CD14-positive monocyte (primary cell): ENCODE results near the gene ALDH9A1. TPM values are rescaled to one million over a fixed set of nuclear protein-coding genes. Genes with fewer than 3 reads are reported as not detected.
"Not testable (repeated sequence)": the region's sequence is repeated elsewhere in the genome, so short reads cannot be mapped to it uniquely, and the experiment has no call there.

Experiments
- DNase-seq, 3 donors: peaks; one replicate each; pipeline ENCODE4 v3.0.0-alpha.2; 2011 to 2022
- H2AFZ ChIP-seq: 2 replicates; pipeline ENCODE4 v1.6.0; 2012; ENCODE audit warnings: mild to moderate bottlenecking, low read depth, low read length, inconsistent platforms; ENCODE audit not compliant: insufficient read depth, poor library complexity, severe bottlenecking
- H3K27ac ChIP-seq, 2 donors: 1 replicate in 1 of 2; 2 replicates in 1 of 2; pipeline ENCODE4 v1.5.1; 2012 to 2013; ENCODE audit warnings: low read length in 2 of 2, control low read depth in 1 of 2, inconsistent platforms in 1 of 2, low read depth in 1 of 2, mild to moderate bottlenecking in 1 of 2
- H3K27me3 ChIP-seq, 2 donors: one replicate each; pipeline versions ENCODE4 v1.6.0 to v1.6.1; 2011 to 2013; ENCODE audit warnings: low read length in 2 of 2; ENCODE audit not compliant: control insufficient read depth in 2 of 2, insufficient read depth in 2 of 2
- H3K36me3 ChIP-seq, 2 donors: replicated peaks in 1 of 2; 1 replicate in 1 of 2; 2 replicates in 1 of 2; pipeline versions ENCODE4 v1.5.1 to v1.6.1; 2012 to 2013; ENCODE audit warnings: low read length in 2 of 2, control low read depth in 1 of 2, inconsistent platforms in 1 of 2, mild to moderate bottlenecking in 1 of 2; ENCODE audit not compliant: insufficient read depth in 2 of 2, control insufficient read depth in 1 of 2
- H3K4me1 ChIP-seq, 2 donors: 1 replicate in 1 of 2; 2 replicates in 1 of 2; pipeline versions ENCODE4 v1.5.1 to v1.6.1; 2012 to 2013; ENCODE audit warnings: low read length in 2 of 2, control low read depth in 1 of 2, inconsistent platforms in 1 of 2, mild to moderate bottlenecking in 1 of 2, moderate library complexity in 1 of 2; ENCODE audit not compliant: insufficient read depth in 2 of 2, control insufficient read depth in 1 of 2
- H3K4me2 ChIP-seq: replicated peaks from 2 replicates; pipeline ENCODE3; 2012; ENCODE audit warnings: low read length, moderate library complexity, mild to moderate bottlenecking; ENCODE audit not compliant: poor library complexity, severe bottlenecking; ENCODE audit errors: extremely low read depth
- H3K4me3 ChIP-seq, 3 experiments: fragments of 200-600 bp in 1 of 3; sonication (generic) in 1 of 3; replicated peaks in 1 of 3; 1 replicate in 2 of 3; 2 replicates in 1 of 3; pipeline ENCODE4 v1.5.1; 2011 to 2013; ENCODE audit warnings: low read length in 3 of 3, mild to moderate bottlenecking in 3 of 3, control low read depth in 2 of 3, low read depth in 2 of 3, inconsistent platforms in 1 of 3, moderate library complexity in 1 of 3
- H3K79me2 ChIP-seq: 2 replicates; pipeline ENCODE4 v1.6.0; 2012; ENCODE audit warnings: mild to moderate bottlenecking, control low read depth, inconsistent platforms, low read length, moderate library complexity; ENCODE audit not compliant: insufficient read depth
- H3K9ac ChIP-seq: 2 replicates; pipeline ENCODE4 v1.6.0; 2017; ENCODE audit warnings: low read length, mild to moderate bottlenecking; ENCODE audit not compliant: insufficient read depth, poor library complexity, severe bottlenecking
- H3K9me3 ChIP-seq, 2 donors: replicated peaks in 1 of 2; 1 replicate in 1 of 2; 2 replicates in 1 of 2; pipeline versions ENCODE4 v1.5.1 to v1.6.1; 2012 to 2013; ENCODE audit warnings: low read length in 2 of 2, control low read depth in 1 of 2; ENCODE audit not compliant: control insufficient read depth in 1 of 2, insufficient read depth in 1 of 2
- H4K20me1 ChIP-seq: 2 replicates; pipeline ENCODE4 v1.6.0; 2012; ENCODE audit warnings: mild to moderate bottlenecking, low read length, control low read depth, moderate library complexity; ENCODE audit not compliant: insufficient read depth
- H3K27ac Mint-ChIP-seq, 7 donors: one replicate each; pipeline ENCODE4 v1.8.0; 2020; ENCODE audit warnings: mild to moderate bottlenecking in 7 of 7, mixed read lengths in 7 of 7, moderate library complexity in 6 of 7, inconsistent platforms in 2 of 7
- H3K27me3 Mint-ChIP-seq, 3 donors: one replicate each; pipeline ENCODE4 v1.8.0; 2021 to 2022; ENCODE audit warnings: low read depth in 3 of 3, mild to moderate bottlenecking in 3 of 3, mixed read lengths in 3 of 3, moderate library complexity in 3 of 3, inconsistent platforms in 1 of 3
- H3K36me3 Mint-ChIP-seq, 2 donors: one replicate each; pipeline ENCODE4 v1.8.0; 2020; ENCODE audit warnings: mixed read lengths in 2 of 2, inconsistent platforms in 1 of 2, mild to moderate bottlenecking in 1 of 2
- H3K4me1 Mint-ChIP-seq: one replicate; pipeline ENCODE4 v1.8.0; 2020; ENCODE audit warnings: mild to moderate bottlenecking, mixed read lengths
- H3K4me3 Mint-ChIP-seq, 2 donors: one replicate each; pipeline ENCODE4 v1.8.0; 2020; ENCODE audit warnings: mild to moderate bottlenecking in 2 of 2, mixed read lengths in 2 of 2, moderate library complexity in 1 of 2
- H3K9me3 Mint-ChIP-seq, 7 donors: one replicate each; pipeline ENCODE4 v1.8.0; 2020 to 2022; ENCODE audit warnings: mixed read lengths in 7 of 7, mild to moderate bottlenecking in 6 of 7, moderate library complexity in 6 of 7, inconsistent platforms in 2 of 7
- CTCF ChIP-seq: fragments of 200-600 bp; IDR thresholded peaks from one replicate; pipeline ENCODE4 v1.8.0; 2022; ENCODE audit warnings: antibody characterized with exemption, mild to moderate bottlenecking
- WGBS: methylation state at CpG from one replicate; pipeline ENCODE4 v1.1.5; 2013; ENCODE audit warnings: missing lambda C conversion rate; ENCODE audit not compliant: insufficient coverage; 5-methylcytosine and 5-hydroxymethylcytosine counted together
- intact Hi-C, 2 donors: fragments of 100-400 bp; cut with micrococcal nuclease; formaldehyde crosslinking; loops; one replicate each; pipeline versions ENCODE4 v1.15.0 to v1.15.1; 2023
- polyA plus RNA-seq, 3 donors: library from polyadenylated mRNA; depleted of rRNA in 1 of 3; unstranded in 2 of 3; stranded (reverse) in 1 of 3; fragments of 300-500 nt in 2 of 3; fragments of >200 nt in 1 of 3; fragmentation: Illumina TruSeq in 2 of 3; gene quantifications; 1 replicate in 2 of 3; 2 replicates in 1 of 3; pipeline ENCODE4 v1.2.3, GENCODE V29; 2012 to 2021

Gene ALDH9A1
- polyA plus RNA-seq, 3 donors, result 23.7 to 60.0 (median 57.7) TPM

GRCh38 chr1:165686121-165686970 is 12.0 kb downstream of the ALDH9A1 start:
- peaks cover 10 to 17% of the 10 kb centered on the region in 2 donors for H3K4me1 ChIP-seq
- intact Hi-C loops, result no loop called here
- peaks cover 30% of the 10 kb centered on the region for H4K20me1 ChIP-seq
- Mint-ChIP-seq H3K4me1 (peaks cover 36% of the 10 kb centered on the region), H3K27ac (peak overlapping the region; percentile 1 to 87 (median 41)), H3K27me3 (no peaks in the 10 kb centered on the region), H3K9me3 (peaks cover 0 to 9% (median 5%) of the 10 kb centered on the region in 7 donors), H3K4me3 (no peak overlapping the region), H3K36me3 (peaks cover 62 to 76% of the 10 kb centered on the region in 2 donors)
- peak; percentile 9 to 54 (median 19) for DNase-seq
- H3K9ac ChIP-seq, result no peak overlapping the region
- H3K27me3 ChIP-seq, result no peaks in the 10 kb centered on the region
- H3K36me3 ChIP-seq, result peaks cover 35 to 66% of the 10 kb centered on the region in 2 donors
- H3K27ac ChIP-seq, result peak overlapping the region in 1 of 2 donors; percentile 64
- no peak for TF ChIP-seq CTCF
- 0% methylated on average over 1 of the region's 6 CpGs for WGBS
- H2AFZ ChIP-seq, result no peak overlapping the region
- H3K4me3 ChIP-seq, result no peak overlapping the region
- no peaks in the 10 kb centered on the region for H3K9me3 ChIP-seq
- peak overlapping the region; percentile 8 for H3K4me2 ChIP-seq
- H3K79me2 ChIP-seq, result peaks cover 93% of the 10 kb centered on the region

GRCh38 chr1:165683848-165684485 is 14.4 kb downstream of the ALDH9A1 start:
- H3K79me2 ChIP-seq, result peaks cover 72% of the 10 kb centered on the region
- no peak for TF ChIP-seq CTCF

GRCh38 chr1:165680773-165681172 is 17.6 kb downstream of the ALDH9A1 start:
- peaks cover 69 to 85% of the 10 kb centered on the region in 2 donors for H3K36me3 Mint-ChIP-seq
- H3K4me2 ChIP-seq, H3K27ac ChIP-seq, H3K9me3 ChIP-seq, H3K9ac ChIP-seq, H3K4me3 ChIP-seq, H4K20me1 ChIP-seq, intact Hi-C loops, H3K27me3 Mint-ChIP-seq, H2AFZ ChIP-seq, H3K9me3 Mint-ChIP-seq, DNase-seq, H3K4me3 Mint-ChIP-seq, H3K27me3 ChIP-seq, H3K4me1 ChIP-seq: not testable (repeated sequence)
- peaks cover 18% of the 10 kb centered on the region for H3K4me1 Mint-ChIP-seq
- peak overlapping the region in 1 of 7 donors; percentile 33 for H3K27ac Mint-ChIP-seq
- peaks cover 72 to 82% of the 10 kb centered on the region in 2 donors for H3K36me3 ChIP-seq
- WGBS, result no CpG with 5 or more reads among the region's 4 CpGs
- peaks cover 43% of the 10 kb centered on the region for H3K79me2 ChIP-seq

More at GRCh38 chr1:165683848-165684485, 14.4 kb downstream of the ALDH9A1 start:
- DNase-seq, result no peak
- Histone ChIP-seq H3K4me1 (peaks cover 10 to 17% of the 10 kb centered on the region in 2 donors), H3K27ac (no peak overlapping the region), H2AFZ (no peak overlapping the region), H3K4me3 (no peak overlapping the region), H3K9me3 (no peaks in the 10 kb centered on the region), H3K36me3 (peaks cover 58 to 77% of the 10 kb centered on the region in 2 donors), H4K20me1 (peaks cover 25% of the 10 kb centered on the region), H3K4me2 (no peak overlapping the region), H3K27me3 (no peaks in the 10 kb centered on the region), H3K9ac (no peak overlapping the region)
- Mint-ChIP-seq H3K27me3 (no peaks in the 10 kb centered on the region), H3K4me1 (peaks cover 32% of the 10 kb centered on the region), H3K4me3 (no peak overlapping the region), H3K9me3 (peaks cover 0 to 13% (median 5%) of the 10 kb centered on the region in 7 donors), H3K36me3 (peaks cover 68 to 82% of the 10 kb centered on the region in 2 donors), H3K27ac (peak overlapping the region in 1 of 7 donors; percentile 19)
- intact Hi-C loops, result no loop called here
- WGBS, result no CpG with 5 or more reads among the region's 1 CpG
